H1 (cell line): ENCODE results near the gene KATNAL1. TPM values are rescaled to one million over a fixed set of nuclear protein-coding genes. Genes with fewer than 3 reads are reported as not detected.

Experiments used
- BCL11A ChIP-seq, 2 experiments: IDR thresholded peaks; one replicate each; pipeline ENCODE4 v1.6.1; 2011; ENCODE audit warnings: low read depth in 2 of 2, low read length in 2 of 2, mild to moderate bottlenecking in 2 of 2
- CBX8 ChIP-seq: fragments of 300-800, 300-1000 bp; sonication (generic); IDR thresholded peaks from 2 replicates; pipeline ENCODE4 v1.7.1; 2016; ENCODE audit warnings: low read depth, low read length, borderline replicate concordance
- GTF2F1 ChIP-seq: IDR thresholded peaks from 2 replicates; pipeline ENCODE4 v1.6.1; 2012; ENCODE audit warnings: low read depth, low read length, improper control_type of control experiment, borderline replicate concordance
- JUND ChIP-seq: IDR thresholded peaks from 2 replicates; pipeline ENCODE4 v1.6.1; 2011; ENCODE audit warnings: mild to moderate bottlenecking, improper control_type of control experiment, low read length
- MAFK ChIP-seq: IDR thresholded peaks from 2 replicates; pipeline ENCODE4 v1.6.1; 2012; ENCODE audit warnings: low read depth, mild to moderate bottlenecking, improper control_type of control experiment, low read length
- RFX5 ChIP-seq: IDR thresholded peaks from 2 replicates; pipeline ENCODE4 v1.6.1; 2011; ENCODE audit warnings: low read depth, low read length, improper control_type of control experiment, borderline replicate concordance
- SUZ12 ChIP-seq: fragments of 200-600 bp; sonication (generic); IDR thresholded peaks from 2 replicates; pipeline ENCODE4 v1.6.1; 2012; ENCODE audit warnings: mild to moderate bottlenecking, inconsistent platforms, low read length, moderate library complexity, mixed read lengths
- polyA plus RNA-seq, 7 experiments: library from polyadenylated mRNA; depleted of rRNA in 3 of 7; stranded (reverse) in 5 of 7; unstranded in 2 of 7; fragments of >200 nt in 5 of 7; fragments of 200-250 nt in 2 of 7; gene quantifications; 1 replicate in 5 of 7; 2 replicates in 1 of 7; 4 replicates in 1 of 7; pipeline versions ENCODE4 v1.2.1 to v1.2.3, GENCODE V29; 2011 to 2013; ENCODE audit warnings: missing spikeins in 2 of 7, mixed read lengths in 2 of 7
- total RNA-seq: library from RNA; stranded (reverse); fragmentation: NEBNext Ultra II Directional; extraction: Animal tissue kit (Norgen Biotek cat#: 25700); gene quantifications from 2 replicates; pipeline ENCODE4 v1.2.1, GENCODE V29; 2021
- TF ChIP-seq, protein P1 (sequence below): fragments of 300-600 bp; sonication (generic); IDR thresholded peaks from 2 replicates; pipeline ENCODE4 v1.7.1; 2012; ENCODE audit warnings: low read length, moderate library complexity, mild to moderate bottlenecking, inconsistent platforms; ENCODE audit not compliant: insufficient replicate concordance
- TF ChIP-seq, protein P2 (sequence below), 3 experiments: IDR thresholded peaks; 1 replicate in 2 of 3; 2 replicates in 1 of 3; pipeline versions ENCODE4 v1.5.1 to v1.6.1; 2011; ENCODE audit warnings: low read length in 3 of 3, mild to moderate bottlenecking in 3 of 3, inconsistent platforms in 2 of 3, low read depth in 1 of 3, moderate library complexity in 1 of 3; ENCODE audit not compliant: insufficient read depth in 1 of 3; ENCODE audit errors: control extremely low read depth in 1 of 3

Gene KATNAL1
- total and polyA plus RNA-seq, 2 of the 8 experiments (the other 6 are each of a cell fraction or from before 2014, with no cell fraction given), result 4.0 to 13.2 TPM

DNA sequence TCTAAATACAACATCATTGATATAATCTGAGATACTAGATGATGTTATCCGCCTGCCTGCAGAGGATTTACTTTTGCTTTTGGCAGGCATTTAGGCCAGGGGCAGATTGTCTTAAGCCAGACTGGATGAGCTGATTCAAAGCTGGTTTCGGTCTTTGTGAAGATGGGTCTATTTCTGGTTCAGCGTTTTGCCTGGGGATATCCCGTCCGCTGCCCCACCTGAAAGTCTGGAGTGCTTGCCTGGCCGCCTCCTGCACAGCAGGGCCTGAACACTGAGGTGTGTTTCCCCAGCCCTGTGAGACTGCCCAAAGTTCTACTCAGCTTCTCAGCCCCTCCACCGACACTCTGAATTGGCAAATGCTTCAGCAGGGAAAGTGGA, 149.7 kb downstream of the KATNAL1 start (continued):
- TF ChIP-seq, protein P1, sequence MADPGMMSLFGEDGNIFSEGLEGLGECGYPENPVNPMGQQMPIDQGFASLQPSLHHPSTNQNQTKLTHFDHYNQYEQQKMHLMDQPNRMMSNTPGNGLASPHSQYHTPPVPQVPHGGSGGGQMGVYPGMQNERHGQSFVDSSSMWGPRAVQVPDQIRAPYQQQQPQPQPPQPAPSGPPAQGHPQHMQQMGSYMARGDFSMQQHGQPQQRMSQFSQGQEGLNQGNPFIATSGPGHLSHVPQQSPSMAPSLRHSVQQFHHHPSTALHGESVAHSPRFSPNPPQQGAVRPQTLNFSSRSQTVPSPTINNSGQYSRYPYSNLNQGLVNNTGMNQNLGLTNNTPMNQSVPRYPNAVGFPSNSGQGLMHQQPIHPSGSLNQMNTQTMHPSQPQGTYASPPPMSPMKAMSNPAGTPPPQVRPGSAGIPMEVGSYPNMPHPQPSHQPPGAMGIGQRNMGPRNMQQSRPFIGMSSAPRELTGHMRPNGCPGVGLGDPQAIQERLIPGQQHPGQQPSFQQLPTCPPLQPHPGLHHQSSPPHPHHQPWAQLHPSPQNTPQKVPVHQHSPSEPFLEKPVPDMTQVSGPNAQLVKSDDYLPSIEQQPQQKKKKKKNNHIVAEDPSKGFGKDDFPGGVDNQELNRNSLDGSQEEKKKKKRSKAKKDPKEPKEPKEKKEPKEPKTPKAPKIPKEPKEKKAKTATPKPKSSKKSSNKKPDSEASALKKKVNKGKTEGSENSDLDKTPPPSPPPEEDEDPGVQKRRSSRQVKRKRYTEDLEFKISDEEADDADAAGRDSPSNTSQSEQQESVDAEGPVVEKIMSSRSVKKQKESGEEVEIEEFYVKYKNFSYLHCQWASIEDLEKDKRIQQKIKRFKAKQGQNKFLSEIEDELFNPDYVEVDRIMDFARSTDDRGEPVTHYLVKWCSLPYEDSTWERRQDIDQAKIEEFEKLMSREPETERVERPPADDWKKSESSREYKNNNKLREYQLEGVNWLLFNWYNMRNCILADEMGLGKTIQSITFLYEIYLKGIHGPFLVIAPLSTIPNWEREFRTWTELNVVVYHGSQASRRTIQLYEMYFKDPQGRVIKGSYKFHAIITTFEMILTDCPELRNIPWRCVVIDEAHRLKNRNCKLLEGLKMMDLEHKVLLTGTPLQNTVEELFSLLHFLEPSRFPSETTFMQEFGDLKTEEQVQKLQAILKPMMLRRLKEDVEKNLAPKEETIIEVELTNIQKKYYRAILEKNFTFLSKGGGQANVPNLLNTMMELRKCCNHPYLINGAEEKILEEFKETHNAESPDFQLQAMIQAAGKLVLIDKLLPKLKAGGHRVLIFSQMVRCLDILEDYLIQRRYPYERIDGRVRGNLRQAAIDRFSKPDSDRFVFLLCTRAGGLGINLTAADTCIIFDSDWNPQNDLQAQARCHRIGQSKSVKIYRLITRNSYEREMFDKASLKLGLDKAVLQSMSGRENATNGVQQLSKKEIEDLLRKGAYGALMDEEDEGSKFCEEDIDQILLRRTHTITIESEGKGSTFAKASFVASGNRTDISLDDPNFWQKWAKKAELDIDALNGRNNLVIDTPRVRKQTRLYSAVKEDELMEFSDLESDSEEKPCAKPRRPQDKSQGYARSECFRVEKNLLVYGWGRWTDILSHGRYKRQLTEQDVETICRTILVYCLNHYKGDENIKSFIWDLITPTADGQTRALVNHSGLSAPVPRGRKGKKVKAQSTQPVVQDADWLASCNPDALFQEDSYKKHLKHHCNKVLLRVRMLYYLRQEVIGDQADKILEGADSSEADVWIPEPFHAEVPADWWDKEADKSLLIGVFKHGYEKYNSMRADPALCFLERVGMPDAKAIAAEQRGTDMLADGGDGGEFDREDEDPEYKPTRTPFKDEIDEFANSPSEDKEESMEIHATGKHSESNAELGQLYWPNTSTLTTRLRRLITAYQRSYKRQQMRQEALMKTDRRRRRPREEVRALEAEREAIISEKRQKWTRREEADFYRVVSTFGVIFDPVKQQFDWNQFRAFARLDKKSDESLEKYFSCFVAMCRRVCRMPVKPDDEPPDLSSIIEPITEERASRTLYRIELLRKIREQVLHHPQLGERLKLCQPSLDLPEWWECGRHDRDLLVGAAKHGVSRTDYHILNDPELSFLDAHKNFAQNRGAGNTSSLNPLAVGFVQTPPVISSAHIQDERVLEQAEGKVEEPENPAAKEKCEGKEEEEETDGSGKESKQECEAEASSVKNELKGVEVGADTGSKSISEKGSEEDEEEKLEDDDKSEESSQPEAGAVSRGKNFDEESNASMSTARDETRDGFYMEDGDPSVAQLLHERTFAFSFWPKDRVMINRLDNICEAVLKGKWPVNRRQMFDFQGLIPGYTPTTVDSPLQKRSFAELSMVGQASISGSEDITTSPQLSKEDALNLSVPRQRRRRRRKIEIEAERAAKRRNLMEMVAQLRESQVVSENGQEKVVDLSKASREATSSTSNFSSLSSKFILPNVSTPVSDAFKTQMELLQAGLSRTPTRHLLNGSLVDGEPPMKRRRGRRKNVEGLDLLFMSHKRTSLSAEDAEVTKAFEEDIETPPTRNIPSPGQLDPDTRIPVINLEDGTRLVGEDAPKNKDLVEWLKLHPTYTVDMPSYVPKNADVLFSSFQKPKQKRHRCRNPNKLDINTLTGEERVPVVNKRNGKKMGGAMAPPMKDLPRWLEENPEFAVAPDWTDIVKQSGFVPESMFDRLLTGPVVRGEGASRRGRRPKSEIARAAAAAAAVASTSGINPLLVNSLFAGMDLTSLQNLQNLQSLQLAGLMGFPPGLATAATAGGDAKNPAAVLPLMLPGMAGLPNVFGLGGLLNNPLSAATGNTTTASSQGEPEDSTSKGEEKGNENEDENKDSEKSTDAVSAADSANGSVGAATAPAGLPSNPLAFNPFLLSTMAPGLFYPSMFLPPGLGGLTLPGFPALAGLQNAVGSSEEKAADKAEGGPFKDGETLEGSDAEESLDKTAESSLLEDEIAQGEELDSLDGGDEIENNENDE, result no peak
- TF ChIP-seq MAFK, result no peak
- no peak for TF ChIP-seq RFX5
- no peak for TF ChIP-seq GTF2F1
- no peak for TF ChIP-seq SUZ12
- no peak for TF ChIP-seq CBX8
- TF ChIP-seq, protein P2, sequence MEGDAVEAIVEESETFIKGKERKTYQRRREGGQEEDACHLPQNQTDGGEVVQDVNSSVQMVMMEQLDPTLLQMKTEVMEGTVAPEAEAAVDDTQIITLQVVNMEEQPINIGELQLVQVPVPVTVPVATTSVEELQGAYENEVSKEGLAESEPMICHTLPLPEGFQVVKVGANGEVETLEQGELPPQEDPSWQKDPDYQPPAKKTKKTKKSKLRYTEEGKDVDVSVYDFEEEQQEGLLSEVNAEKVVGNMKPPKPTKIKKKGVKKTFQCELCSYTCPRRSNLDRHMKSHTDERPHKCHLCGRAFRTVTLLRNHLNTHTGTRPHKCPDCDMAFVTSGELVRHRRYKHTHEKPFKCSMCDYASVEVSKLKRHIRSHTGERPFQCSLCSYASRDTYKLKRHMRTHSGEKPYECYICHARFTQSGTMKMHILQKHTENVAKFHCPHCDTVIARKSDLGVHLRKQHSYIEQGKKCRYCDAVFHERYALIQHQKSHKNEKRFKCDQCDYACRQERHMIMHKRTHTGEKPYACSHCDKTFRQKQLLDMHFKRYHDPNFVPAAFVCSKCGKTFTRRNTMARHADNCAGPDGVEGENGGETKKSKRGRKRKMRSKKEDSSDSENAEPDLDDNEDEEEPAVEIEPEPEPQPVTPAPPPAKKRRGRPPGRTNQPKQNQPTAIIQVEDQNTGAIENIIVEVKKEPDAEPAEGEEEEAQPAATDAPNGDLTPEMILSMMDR (IDR thresholded peaks at IDR 0.05; ENCODE audit: control extremely low read depth in 1 of 3, insufficient read depth in 1 of 3, low read depth in 1 of 3, low read length in 3 of 3), result no peak
- no peak for TF ChIP-seq JUND
- no peak for TF ChIP-seq BCL11A (IDR thresholded peaks at IDR 0.05; ENCODE audit: low read depth in 2 of 2, low read length in 2 of 2)
